ENCODE measurements around the gene ICAM3.
A peak's percentile ranks its signal among the peaks of the same experiment; 100 is the strongest.

The ICAM3 gene

DNA sequence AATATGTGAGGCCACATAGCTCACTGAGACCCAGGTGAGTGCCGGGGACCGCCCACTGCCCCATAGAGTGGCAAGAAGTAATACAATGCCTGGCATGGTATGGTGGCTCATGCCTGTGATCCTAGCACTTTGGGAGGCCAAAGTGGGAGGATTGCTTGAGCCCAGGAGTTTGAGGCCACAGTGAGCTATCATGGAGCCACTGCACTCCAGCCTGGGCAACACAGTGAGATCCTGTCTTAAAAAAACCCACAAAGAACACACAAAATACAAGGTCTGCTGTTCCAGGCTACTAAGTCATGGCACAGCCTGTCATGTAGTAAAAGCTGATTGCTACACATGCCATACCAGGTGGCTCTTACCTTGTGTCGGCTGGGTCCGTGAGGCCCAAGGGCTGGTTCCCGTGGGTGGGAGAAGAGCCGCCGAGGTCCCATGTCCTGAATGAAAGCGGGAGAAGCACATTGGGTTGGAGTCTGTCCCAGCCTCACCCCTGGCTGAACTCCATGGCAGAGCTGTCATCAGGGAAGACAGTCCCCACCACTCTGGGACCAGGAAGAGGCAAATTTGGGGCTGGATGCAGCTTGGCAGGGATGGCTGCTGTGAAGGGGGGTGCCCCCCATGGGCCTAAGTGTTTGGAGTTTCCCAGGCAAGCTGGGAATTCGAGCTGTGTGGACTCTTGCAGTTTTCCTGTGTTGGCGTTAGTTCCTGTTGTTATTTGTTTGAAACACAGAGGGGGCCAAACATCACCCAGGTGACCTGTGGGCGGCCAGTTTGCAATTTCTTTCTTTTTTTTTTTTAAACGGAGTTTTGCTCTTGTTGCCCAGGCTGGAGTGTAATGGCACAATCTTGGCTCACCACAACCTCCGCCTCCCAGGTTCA lies 20.4 kb downstream of the ICAM3 start:
- no peak for DNase-seq (ENCODE audit: low spot score)
- H3K4me1 Mint-ChIP-seq (ENCODE audit: low read depth) = peaks cover 9% of the 10 kb centered on the region
- H3K27ac Mint-ChIP-seq = no peak overlapping the region
- peaks cover 30% of the 10 kb centered on the region for H3K36me3 Mint-ChIP-seq (ENCODE audit: low read depth)
- H3K9me3 Mint-ChIP-seq = no peaks in the 10 kb centered on the region
- H3K27me3 Mint-ChIP-seq (ENCODE audit: low read depth) = no peaks in the 10 kb centered on the region
- H3K4me3 Mint-ChIP-seq = no peak overlapping the region

DNA sequence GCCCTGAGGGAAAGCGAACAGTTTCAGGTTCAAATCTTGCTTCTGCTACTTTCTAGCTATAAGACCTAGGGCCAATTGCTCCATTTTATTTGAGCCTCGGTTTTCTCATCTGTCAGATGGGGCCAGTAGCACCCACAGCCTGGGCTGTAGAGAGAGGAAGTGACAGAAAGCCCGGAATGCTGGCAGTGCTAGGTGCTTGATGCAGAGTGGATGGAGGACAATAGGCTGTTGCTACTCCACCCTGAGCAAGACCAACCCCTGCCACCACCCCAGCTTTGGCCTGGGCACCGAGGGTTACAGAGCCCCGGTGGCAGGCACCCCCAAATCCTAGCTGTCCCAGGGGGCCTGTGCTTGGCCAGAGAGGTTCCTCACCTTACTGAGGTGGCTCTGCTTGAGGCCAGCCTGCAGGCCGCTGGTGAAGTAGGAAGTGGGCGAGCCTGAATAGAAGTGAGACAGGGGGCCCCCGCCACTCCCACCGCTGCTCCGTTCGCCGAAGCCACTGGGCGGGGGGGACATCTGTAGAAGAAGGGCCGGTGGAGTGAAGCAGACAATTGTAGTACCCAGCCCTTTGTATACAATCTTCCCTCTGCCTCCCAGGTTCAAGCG lies 21.5 kb downstream of the ICAM3 start:
- Mint-ChIP-seq H3K9me3 (no peaks in the 10 kb centered on the region), H3K27me3 (ENCODE audit: low read depth) (no peaks in the 10 kb centered on the region)

DNA sequence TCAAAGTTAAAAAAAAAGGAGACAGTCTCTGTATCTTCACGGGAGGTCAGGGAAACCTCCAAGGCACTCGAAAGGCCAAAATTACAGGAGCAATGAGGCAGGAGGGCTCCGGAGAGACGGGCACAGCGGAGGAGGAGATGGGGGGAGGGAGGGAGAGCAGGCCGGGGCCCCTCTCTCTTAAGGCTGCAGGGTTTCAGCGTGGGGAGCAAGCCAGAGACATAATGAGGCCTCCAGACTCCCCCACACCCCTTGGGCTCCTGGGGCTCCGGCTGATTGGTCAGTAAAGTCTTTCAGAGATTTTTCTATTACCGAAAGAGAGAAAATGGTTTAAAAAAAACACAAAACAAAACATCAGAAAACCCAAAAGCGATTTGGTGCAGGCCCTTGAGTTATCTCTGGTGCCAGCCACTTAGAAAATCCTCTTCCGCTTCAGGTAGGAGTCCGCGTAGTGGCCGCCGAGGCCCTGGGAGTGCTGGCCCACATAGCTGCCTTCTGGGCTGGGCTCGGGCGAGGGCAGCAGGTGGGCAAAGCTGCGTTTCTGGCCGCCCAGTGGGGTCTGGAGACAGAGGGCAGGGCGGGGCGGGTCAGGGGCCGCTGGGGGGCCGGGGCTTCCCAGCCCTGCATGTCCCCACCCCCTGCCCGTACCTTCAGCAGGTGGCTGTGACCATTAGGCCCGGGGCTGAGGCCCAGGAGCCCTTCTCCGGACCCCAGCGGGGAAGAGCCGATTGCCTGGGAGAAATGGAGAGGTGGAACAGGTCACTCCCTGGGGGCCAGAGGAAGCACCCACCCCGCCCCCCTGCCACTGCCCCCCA lies 22.2 kb downstream of the ICAM3 start:
- Mint-ChIP-seq H3K4me1 (ENCODE audit: low read depth) (peaks cover 9% of the 10 kb centered on the region), H3K27me3 (ENCODE audit: low read depth) (no peaks in the 10 kb centered on the region), H3K27ac (peak overlapping the region; percentile 20), H3K36me3 (ENCODE audit: low read depth) (peaks cover 29% of the 10 kb centered on the region), H3K4me3 (no peak overlapping the region), H3K9me3 (no peaks in the 10 kb centered on the region)
- no peak for DNase-seq (ENCODE audit: low spot score)

More for the DNA sequence above, 21.5 kb downstream of the ICAM3 start:
- Mint-ChIP-seq H3K4me1 (ENCODE audit: low read depth) (peaks cover 9% of the 10 kb centered on the region), H3K4me3 (no peak overlapping the region), H3K27ac (no peak overlapping the region), H3K36me3 (ENCODE audit: low read depth) (peaks cover 29% of the 10 kb centered on the region)
- no peak for DNase-seq (ENCODE audit: low spot score)

DNA sequence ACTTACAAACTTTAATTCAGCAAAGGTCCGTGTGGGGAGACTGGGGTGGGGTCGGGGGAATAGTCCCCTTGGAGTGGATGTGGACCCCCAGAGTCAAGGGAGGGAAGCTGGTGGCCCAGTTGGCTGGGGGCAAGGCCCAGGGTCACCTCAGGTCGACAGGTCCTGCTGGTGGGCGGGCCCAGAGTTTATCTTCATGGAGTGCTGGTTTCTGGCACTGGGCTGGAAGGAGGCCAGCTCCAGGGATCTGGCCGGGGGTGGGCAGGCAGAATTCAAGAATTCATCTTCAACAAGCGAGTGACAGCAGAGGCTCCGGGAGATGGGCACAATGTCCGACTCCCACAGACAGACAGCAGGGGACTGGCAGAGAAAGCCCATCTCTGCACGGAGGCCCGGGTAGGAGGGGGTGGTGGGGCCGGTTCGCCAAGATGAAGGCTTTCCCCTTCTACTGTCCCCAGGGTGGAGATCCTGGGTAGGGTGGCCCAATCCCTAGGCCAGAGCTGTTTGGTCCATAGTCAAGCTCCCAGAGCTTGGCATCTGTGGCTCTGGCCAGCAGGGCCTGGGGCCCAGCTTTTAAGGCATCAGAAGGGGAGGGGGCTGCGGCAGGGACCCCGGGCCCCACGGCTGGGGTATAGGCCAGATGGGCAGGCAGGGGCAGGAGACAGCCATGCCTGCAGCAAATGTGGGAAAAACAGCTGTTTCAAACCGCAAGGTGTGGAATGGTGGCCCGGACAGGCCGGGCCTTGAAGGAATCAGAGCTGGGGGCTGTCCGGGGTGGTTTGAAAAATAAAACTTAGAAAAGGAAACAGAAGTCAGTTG lies 23.0 kb downstream of the ICAM3 start:
- Mint-ChIP-seq H3K27ac (peak overlapping the region; percentile 74), H3K36me3 (ENCODE audit: low read depth) (peaks cover 24% of the 10 kb centered on the region), H3K4me3 (peak overlapping the region; percentile 92), H3K27me3 (ENCODE audit: low read depth) (no peaks in the 10 kb centered on the region), H3K9me3 (no peaks in the 10 kb centered on the region), H3K4me1 (ENCODE audit: low read depth) (peaks cover 9% of the 10 kb centered on the region)
- DNase-seq (ENCODE audit: low spot score) = no peak

- no peaks in the 10 kb centered on the region for H3K9me3 Mint-ChIP-seq
- H3K4me1 Mint-ChIP-seq (ENCODE audit: low read depth) = peaks cover 9% of the 10 kb centered on the region
- H3K27me3 Mint-ChIP-seq (ENCODE audit: low read depth) = no peaks in the 10 kb centered on the region
Observed at GRCh38 chr19:10315335-10316214, 23.8 kb downstream of the ICAM3 start, which contains the start of gene FDX2. TSS of gene FDX2 (minus strand) at chr19:10316015. CDS start at chr19:10315996, 19 bp downstream.

DNA sequence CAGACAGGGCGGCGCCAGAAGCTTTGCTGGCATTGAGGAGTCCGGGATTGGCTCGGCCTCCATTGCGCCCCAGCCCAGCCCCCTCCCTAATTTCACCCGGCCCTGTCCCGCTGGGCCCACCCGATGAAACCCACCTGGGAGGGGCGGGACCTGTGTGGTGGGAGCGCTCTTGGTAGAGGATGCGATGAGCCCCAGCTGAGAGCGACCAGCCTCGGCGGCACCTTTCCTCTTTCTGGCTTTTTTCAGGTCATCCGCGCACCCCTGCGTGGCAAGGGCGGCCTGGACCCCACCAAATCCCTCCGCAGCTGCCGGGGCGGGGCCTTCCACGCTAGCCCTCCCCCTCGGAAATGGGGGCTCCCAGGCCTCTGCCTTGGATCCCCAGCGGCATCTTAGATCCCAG lies 30.0 kb downstream of the ICAM3 start, which contains the start of gene ZGLP1:
TSS of gene ZGLP1 (minus strand) at position 393 of the 400 bp plus-strand sequence.
- H3K4me3 Mint-ChIP-seq = no peak within 1 kb of the TSS
- DNase-seq (ENCODE audit: low spot score) = no peak
- no peak within 1 kb of the TSS for H3K27ac Mint-ChIP-seq
- H3K36me3 Mint-ChIP-seq (ENCODE audit: low read depth) = no peaks in the 10 kb centered on the region
- H3K27me3 Mint-ChIP-seq (ENCODE audit: low read depth) = no peaks in the 10 kb centered on the region
- no peaks in the 10 kb centered on the region for H3K9me3 Mint-ChIP-seq
- no peaks in the 10 kb centered on the region for H3K4me1 Mint-ChIP-seq (ENCODE audit: low read depth)

More at GRCh38 chr19:10315335-10316214, 23.8 kb downstream of the ICAM3 start, which contains the start of gene FDX2:
- peak; percentile 88 for DNase-seq (ENCODE audit: low spot score)
- H3K4me3 Mint-ChIP-seq = peak within 1 kb of the TSS; percentile 92
- H3K27ac Mint-ChIP-seq = peak within 1 kb of the TSS; percentile 77
- H3K36me3 Mint-ChIP-seq (ENCODE audit: low read depth) = peaks cover 24% of the 10 kb centered on the region

DNA sequence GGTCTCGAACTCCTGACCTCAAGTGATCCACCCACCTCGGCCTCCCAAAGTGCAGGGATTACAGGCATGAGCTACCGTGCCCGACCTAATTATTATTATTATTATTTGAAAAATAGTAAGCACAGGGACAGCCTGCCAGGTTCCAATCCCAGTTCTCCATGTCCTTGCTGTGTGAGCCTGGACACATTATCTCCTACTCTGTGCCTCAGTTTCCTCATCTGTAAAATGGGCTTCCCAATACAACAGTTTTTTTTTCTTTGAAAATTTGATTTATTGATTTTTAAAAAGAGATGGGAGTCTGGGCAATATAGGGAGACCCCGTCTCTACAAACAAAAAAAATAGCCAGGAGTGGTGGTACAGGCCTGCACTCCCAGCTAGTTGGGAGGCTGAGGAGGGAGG lies 33.1 kb downstream of the ICAM3 start:
- Mint-ChIP-seq H3K9me3 (no peaks in the 10 kb centered on the region), H3K27ac (no peak overlapping the region), H3K27me3 (ENCODE audit: low read depth) (peaks cover 3% of the 10 kb centered on the region), H3K36me3 (ENCODE audit: low read depth) (no peaks in the 10 kb centered on the region), H3K4me1 (ENCODE audit: low read depth) (no peaks in the 10 kb centered on the region), H3K4me3 (no peak overlapping the region)
- no peak for DNase-seq (ENCODE audit: low spot score)

GRCh38 chr19:10305139-10305806 lies 34.2 kb downstream of the ICAM3 start:
- no peaks in the 10 kb centered on the region for H3K4me1 Mint-ChIP-seq (ENCODE audit: low read depth)
- no peaks in the 10 kb centered on the region for H3K36me3 Mint-ChIP-seq (ENCODE audit: low read depth)
- H3K9me3 Mint-ChIP-seq = no peaks in the 10 kb centered on the region
- no peak overlapping the region for H3K27ac Mint-ChIP-seq
- peaks cover 3% of the 10 kb centered on the region for H3K27me3 Mint-ChIP-seq (ENCODE audit: low read depth)
- no peak overlapping the region for H3K4me3 Mint-ChIP-seq
- no peak for DNase-seq (ENCODE audit: low spot score)

GRCh38 chr19:10299545-10300458 lies 39.6 kb downstream of the ICAM3 start:
- peaks cover 20% of the 10 kb centered on the region for H3K27me3 Mint-ChIP-seq (ENCODE audit: low read depth)
- H3K4me3 Mint-ChIP-seq = no peak overlapping the region
- no peaks in the 10 kb centered on the region for H3K9me3 Mint-ChIP-seq
- no peak overlapping the region for H3K27ac Mint-ChIP-seq
- H3K36me3 Mint-ChIP-seq (ENCODE audit: low read depth) = no peaks in the 10 kb centered on the region
- no peak for DNase-seq (ENCODE audit: low spot score)
- H3K4me1 Mint-ChIP-seq (ENCODE audit: low read depth) = peaks cover 12% of the 10 kb centered on the region

DNA sequence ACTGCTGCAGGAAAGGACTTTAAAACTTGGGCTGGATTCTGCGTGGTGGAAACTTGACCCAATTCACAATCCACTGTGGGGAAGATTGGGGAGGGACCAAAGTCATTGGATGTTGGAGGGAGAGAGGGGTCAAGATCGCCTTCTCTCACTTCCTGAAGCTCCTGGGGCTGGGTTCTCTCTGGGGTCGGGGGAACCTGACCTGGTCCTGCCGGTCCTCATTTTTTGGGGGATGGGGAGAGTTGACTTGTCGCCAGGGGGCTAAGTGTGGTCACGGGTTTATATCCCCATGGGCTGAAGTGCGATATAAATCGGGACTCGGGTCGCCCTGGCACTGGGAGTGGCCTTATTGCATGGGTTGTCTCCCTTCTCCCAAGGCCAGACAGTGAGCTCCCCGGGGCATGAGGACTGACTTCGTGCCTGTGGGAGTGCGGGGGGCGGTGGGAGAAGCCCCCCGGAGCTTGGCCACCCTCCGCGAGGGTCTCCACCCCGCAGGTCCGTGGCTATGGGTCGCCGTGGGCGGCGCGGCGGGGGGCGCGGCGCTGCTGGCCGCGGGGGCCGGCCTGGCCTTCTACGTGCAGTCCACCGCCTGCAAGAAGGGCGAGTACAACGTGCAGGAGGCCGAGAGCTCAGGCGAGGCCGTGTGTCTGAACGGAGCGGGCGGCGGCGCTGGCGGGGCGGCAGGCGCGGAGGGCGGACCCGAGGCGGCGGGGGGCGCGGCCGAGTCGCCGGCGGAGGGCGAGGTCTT lies 43.4 kb downstream of the ICAM3 start:
- Mint-ChIP-seq H3K27ac (peak overlapping the region; percentile 65), H3K27me3 (ENCODE audit: low read depth) (peaks cover 53% of the 10 kb centered on the region), H3K9me3 (no peaks in the 10 kb centered on the region), H3K36me3 (ENCODE audit: low read depth) (no peaks in the 10 kb centered on the region), H3K4me3 (peak overlapping the region; percentile 82), H3K4me1 (ENCODE audit: low read depth) (peaks cover 30% of the 10 kb centered on the region)
- no peak for DNase-seq (ENCODE audit: low spot score)

DNA sequence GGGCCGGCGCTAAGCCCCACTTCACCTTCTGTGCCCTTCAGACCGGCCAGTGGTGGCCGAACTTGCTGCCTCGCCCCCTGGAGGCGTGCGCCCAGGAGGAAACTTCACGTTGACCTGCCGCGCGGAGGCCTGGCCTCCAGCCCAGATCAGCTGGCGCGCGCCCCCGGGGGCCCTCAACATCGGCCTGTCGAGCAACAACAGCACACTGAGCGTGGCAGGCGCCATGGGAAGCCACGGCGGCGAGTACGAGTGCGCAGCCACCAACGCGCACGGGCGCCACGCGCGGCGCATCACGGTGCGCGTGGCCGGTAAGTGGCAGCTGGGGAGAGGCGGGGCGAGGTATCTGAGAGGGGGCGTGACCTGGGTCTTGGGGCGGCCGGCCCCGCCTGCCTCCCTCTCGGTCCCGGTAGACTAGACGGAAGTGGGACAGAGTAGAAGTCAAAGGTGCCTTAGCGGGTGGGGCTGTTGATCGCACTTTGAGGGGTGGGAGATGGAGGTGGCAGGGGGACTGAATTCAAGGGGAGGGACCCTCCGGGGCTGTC lies 44.0 kb downstream of the ICAM3 start:
- peak; percentile 57 for DNase-seq (ENCODE audit: low spot score)
- Mint-ChIP-seq H3K27ac (peak overlapping the region; percentile 65), H3K36me3 (ENCODE audit: low read depth) (no peaks in the 10 kb centered on the region), H3K4me1 (ENCODE audit: low read depth) (peaks cover 36% of the 10 kb centered on the region), H3K4me3 (peak overlapping the region; percentile 82), H3K27me3 (ENCODE audit: low read depth) (peaks cover 59% of the 10 kb centered on the region), H3K9me3 (no peaks in the 10 kb centered on the region)

All from T-helper 2 cell treated with Interferon-gamma antibody and Interleukin-4, amounts not matched to agents 5 μg/mL and 100 μg/mL, for 36 hours (primary cell).